Measurements from ENCODE around the gene PPFIA4. TPM values are rescaled to one million over a fixed set of nuclear protein-coding genes. Genes with fewer than 3 reads are reported as not detected.

The PPFIA4 gene
- total RNA-seq, 1 experiment from 2014 or later, result not detected

GRCh38 chr1:203063287-203063686, 37.0 kb downstream of the PPFIA4 start:
- no peak overlapping the region for H3K27ac ChIP-seq (ENCODE audit: low read length)
- no peak overlapping the region for H3K4me3 ChIP-seq (ENCODE audit: low read length)
- no peak for DNase-seq
- H3K9me2 ChIP-seq (replicated peaks; ENCODE audit: insufficient read depth, low read length), result no peaks in the 10 kb centered on the region
- no peaks in the 10 kb centered on the region for H3K79me2 ChIP-seq (ENCODE audit: low read length)
- no peaks in the 10 kb centered on the region for H4K20me1 ChIP-seq (ENCODE audit: insufficient read depth, low read depth, low read length)
- no peak overlapping the region for H3K4me2 ChIP-seq (ENCODE audit: low read depth, low read length, poor library complexity, severe bottlenecking)
- no peaks in the 10 kb centered on the region for H3K36me3 ChIP-seq (ENCODE audit: insufficient read depth, low read length)
- no peak overlapping the region for H3K9ac ChIP-seq (ENCODE audit: low read length)
- no peaks in the 10 kb centered on the region for H3K9me3 ChIP-seq (ENCODE audit: low read length)
- no peaks in the 10 kb centered on the region for H3K27me3 ChIP-seq (ENCODE audit: low read length)
- H3K4me1 ChIP-seq (ENCODE audit: low read length), result no peaks in the 10 kb centered on the region
- H2AFZ ChIP-seq (ENCODE audit: low read length), result no peak overlapping the region

GRCh38 chr1:203065191-203065590, 38.9 kb downstream of the PPFIA4 start:
- no peak overlapping the region for H3K4me2 ChIP-seq (ENCODE audit: low read depth, low read length, poor library complexity, severe bottlenecking)
- no peaks in the 10 kb centered on the region for H3K27me3 ChIP-seq (ENCODE audit: low read length)
- H3K9me3 ChIP-seq (ENCODE audit: low read length), result no peaks in the 10 kb centered on the region
- H4K20me1 ChIP-seq (ENCODE audit: insufficient read depth, low read depth, low read length), result no peaks in the 10 kb centered on the region
- no peak overlapping the region for H2AFZ ChIP-seq (ENCODE audit: low read length)
- no peak overlapping the region for H3K9ac ChIP-seq (ENCODE audit: low read length)
- H3K4me1 ChIP-seq (ENCODE audit: low read length), result no peaks in the 10 kb centered on the region
- H3K79me2 ChIP-seq (ENCODE audit: low read length), result no peaks in the 10 kb centered on the region
- H3K4me3 ChIP-seq (ENCODE audit: low read length), result no peak overlapping the region
- no peaks in the 10 kb centered on the region for H3K36me3 ChIP-seq (ENCODE audit: insufficient read depth, low read length)
- no peak overlapping the region for H3K27ac ChIP-seq (ENCODE audit: low read length)
- H3K9me2 ChIP-seq (replicated peaks; ENCODE audit: insufficient read depth, low read length), result no peaks in the 10 kb centered on the region
- no peak for DNase-seq

- Histone ChIP-seq H3K27ac (ENCODE audit: low read length) (no peak overlapping the region), H3K36me3 (ENCODE audit: insufficient read depth, low read length) (no peaks in the 10 kb centered on the region), H3K4me1 (ENCODE audit: low read length) (no peaks in the 10 kb centered on the region), H3K9me2 (replicated peaks; ENCODE audit: insufficient read depth, low read length) (no peaks in the 10 kb centered on the region), H3K9me3 (ENCODE audit: low read length) (no peaks in the 10 kb centered on the region), H3K4me2 (ENCODE audit: low read depth, low read length, poor library complexity, severe bottlenecking) (no peak overlapping the region), H3K79me2 (ENCODE audit: low read length) (no peaks in the 10 kb centered on the region), H4K20me1 (ENCODE audit: insufficient read depth, low read depth, low read length) (no peaks in the 10 kb centered on the region), H3K9ac (ENCODE audit: low read length) (no peak overlapping the region), H3K27me3 (ENCODE audit: low read length) (no peaks in the 10 kb centered on the region), H3K4me3 (ENCODE audit: low read length) (no peak overlapping the region), H2AFZ (ENCODE audit: low read length) (no peak overlapping the region)
- no peak for DNase-seq
Measured at GRCh38 chr1:203065986-203066385, 39.7 kb downstream of the PPFIA4 start.

GRCh38 chr1:203066965-203067364, 40.7 kb downstream of the PPFIA4 start:
- Histone ChIP-seq H3K4me3 (ENCODE audit: low read length) (no peak overlapping the region), H4K20me1 (ENCODE audit: insufficient read depth, low read depth, low read length) (no peaks in the 10 kb centered on the region), H3K27ac (ENCODE audit: low read length) (no peak overlapping the region), H3K79me2 (ENCODE audit: low read length) (no peaks in the 10 kb centered on the region), H3K4me1 (ENCODE audit: low read length) (no peaks in the 10 kb centered on the region), H3K4me2 (ENCODE audit: low read depth, low read length, poor library complexity, severe bottlenecking) (no peak overlapping the region), H2AFZ (ENCODE audit: low read length) (no peak overlapping the region), H3K9ac (ENCODE audit: low read length) (no peak overlapping the region), H3K36me3 (ENCODE audit: insufficient read depth, low read length) (no peaks in the 10 kb centered on the region), H3K27me3 (ENCODE audit: low read length) (no peaks in the 10 kb centered on the region), H3K9me2 (replicated peaks; ENCODE audit: insufficient read depth, low read length) (no peaks in the 10 kb centered on the region), H3K9me3 (ENCODE audit: low read length) (no peaks in the 10 kb centered on the region)
- no peak for DNase-seq

DNA sequence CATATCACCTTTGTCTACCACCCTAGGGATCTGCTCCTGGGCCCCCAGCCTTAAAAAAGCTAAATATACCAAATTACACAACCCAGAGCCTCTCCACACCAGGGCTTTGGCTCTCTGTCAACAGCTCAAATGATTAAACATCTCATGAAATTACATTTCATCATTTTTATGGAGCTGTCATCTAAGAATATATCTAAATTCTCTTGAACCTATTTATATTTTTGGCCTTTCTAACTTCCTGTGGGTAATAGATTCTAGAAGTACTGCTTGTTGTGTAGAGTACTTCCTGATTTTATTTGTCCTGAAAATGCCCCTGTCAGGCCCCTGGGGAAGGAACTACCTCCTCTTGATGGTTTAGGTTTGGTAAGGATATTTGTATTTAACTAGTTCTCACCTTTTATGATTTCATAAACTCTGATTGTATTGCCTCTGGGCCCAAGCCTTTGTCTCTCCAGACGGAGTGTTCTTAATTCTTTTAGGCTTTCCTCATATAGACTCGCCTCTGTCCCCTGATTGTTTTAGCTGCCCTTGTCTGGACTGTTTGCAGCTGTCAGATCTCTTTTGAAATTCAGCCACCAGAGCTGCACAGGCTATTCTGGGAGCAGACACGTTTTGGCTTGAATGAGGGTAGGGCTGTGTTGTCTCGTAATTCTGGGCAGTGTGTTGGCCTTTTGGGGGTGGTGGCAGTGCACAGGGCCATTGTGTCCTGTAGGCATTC, 42.9 kb downstream of the PPFIA4 start:
- no peak overlapping the region for H3K4me3 ChIP-seq (ENCODE audit: low read length)
- no peaks in the 10 kb centered on the region for H3K79me2 ChIP-seq (ENCODE audit: low read length)
- no peaks in the 10 kb centered on the region for H3K27me3 ChIP-seq (ENCODE audit: low read length)
- no peaks in the 10 kb centered on the region for H3K4me1 ChIP-seq (ENCODE audit: low read length)
- no peak overlapping the region for H3K27ac ChIP-seq (ENCODE audit: low read length)
- H4K20me1 ChIP-seq (ENCODE audit: insufficient read depth, low read depth, low read length), result no peaks in the 10 kb centered on the region
- DNase-seq, result no peak
- no peak overlapping the region for H3K4me2 ChIP-seq (ENCODE audit: low read depth, low read length, poor library complexity, severe bottlenecking)
- H3K9me2 ChIP-seq (replicated peaks; ENCODE audit: insufficient read depth, low read length), result no peaks in the 10 kb centered on the region
- H3K9ac ChIP-seq (ENCODE audit: low read length), result no peak overlapping the region
- H3K9me3 ChIP-seq (ENCODE audit: low read length), result no peaks in the 10 kb centered on the region
- no peak overlapping the region for H2AFZ ChIP-seq (ENCODE audit: low read length)
- H3K36me3 ChIP-seq (ENCODE audit: insufficient read depth, low read length), result no peaks in the 10 kb centered on the region

- no peaks in the 10 kb centered on the region for H3K9me2 ChIP-seq (replicated peaks; ENCODE audit: insufficient read depth, low read length)
- H3K4me2 ChIP-seq (ENCODE audit: low read depth, low read length, poor library complexity, severe bottlenecking), result no peak overlapping the region
- no peaks in the 10 kb centered on the region for H3K4me1 ChIP-seq (ENCODE audit: low read length)
- H4K20me1 ChIP-seq (ENCODE audit: insufficient read depth, low read depth, low read length), result no peaks in the 10 kb centered on the region
- no peaks in the 10 kb centered on the region for H3K79me2 ChIP-seq (ENCODE audit: low read length)
- H3K9me3 ChIP-seq (ENCODE audit: low read length), result no peaks in the 10 kb centered on the region
- no peak for DNase-seq
- no peak overlapping the region for H3K9ac ChIP-seq (ENCODE audit: low read length)
- no peaks in the 10 kb centered on the region for H3K27me3 ChIP-seq (ENCODE audit: low read length)
- H3K27ac ChIP-seq (ENCODE audit: low read length), result no peak overlapping the region
- H3K36me3 ChIP-seq (ENCODE audit: insufficient read depth, low read length), result no peaks in the 10 kb centered on the region
- no peak overlapping the region for H2AFZ ChIP-seq (ENCODE audit: low read length)
- no peak overlapping the region for H3K4me3 ChIP-seq (ENCODE audit: low read length)
Measured at GRCh38 chr1:203072002-203072602, 45.8 kb downstream of the PPFIA4 start.

DNA sequence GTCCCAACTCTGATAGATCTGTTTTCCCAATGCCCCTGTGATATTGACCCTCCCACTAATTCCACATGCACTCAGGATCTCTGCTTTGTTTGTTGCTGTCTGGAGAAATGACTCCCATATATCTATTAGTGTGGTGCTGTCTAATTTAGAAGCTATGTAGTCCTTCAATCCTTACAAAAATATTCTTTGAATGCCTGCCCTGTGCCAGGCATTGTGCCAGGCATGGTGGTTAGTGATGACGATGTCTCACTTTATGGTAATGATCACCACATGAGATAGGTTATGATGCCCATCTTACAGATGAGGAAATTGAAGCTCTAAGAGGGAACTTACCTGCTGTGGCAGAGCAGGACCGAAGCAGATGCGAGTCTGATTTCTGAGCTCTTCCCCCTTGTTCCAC, 46.6 kb downstream of the PPFIA4 start:
- Histone ChIP-seq H3K9me2 (replicated peaks; ENCODE audit: insufficient read depth, low read length) (no peaks in the 10 kb centered on the region), H2AFZ (ENCODE audit: low read length) (no peak overlapping the region), H3K79me2 (ENCODE audit: low read length) (no peaks in the 10 kb centered on the region), H3K9me3 (ENCODE audit: low read length) (no peaks in the 10 kb centered on the region), H3K27me3 (ENCODE audit: low read length) (no peaks in the 10 kb centered on the region), H3K36me3 (ENCODE audit: insufficient read depth, low read length) (no peaks in the 10 kb centered on the region), H3K4me1 (ENCODE audit: low read length) (no peaks in the 10 kb centered on the region), H4K20me1 (ENCODE audit: insufficient read depth, low read depth, low read length) (no peaks in the 10 kb centered on the region), H3K4me3 (ENCODE audit: low read length) (no peak overlapping the region), H3K27ac (ENCODE audit: low read length) (no peak overlapping the region), H3K9ac (ENCODE audit: low read length) (no peak overlapping the region), H3K4me2 (ENCODE audit: low read depth, low read length, poor library complexity, severe bottlenecking) (no peak overlapping the region)
- no peak for DNase-seq

DNA sequence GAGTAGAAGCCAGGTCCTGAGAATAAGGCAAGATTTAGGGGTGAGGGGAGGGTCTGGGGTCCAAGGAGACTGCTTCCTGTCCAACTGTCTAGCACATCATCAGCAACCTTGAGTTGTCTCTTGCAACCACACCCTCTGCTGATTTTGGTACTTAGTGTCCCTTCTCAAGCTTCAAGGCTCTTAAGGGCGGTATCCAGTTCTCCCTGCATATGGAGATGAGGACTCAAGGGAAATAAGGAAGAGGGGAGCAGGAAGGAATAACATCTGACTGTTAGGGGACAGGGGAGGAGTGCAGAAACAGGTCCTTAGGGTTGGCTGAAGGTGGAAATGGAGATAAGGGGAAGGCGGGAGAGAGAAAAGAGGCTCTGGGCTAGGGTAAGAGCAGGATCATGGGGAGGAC, 47.2 kb downstream of the PPFIA4 start:
- Histone ChIP-seq H3K36me3 (ENCODE audit: insufficient read depth, low read length) (no peaks in the 10 kb centered on the region), H3K79me2 (ENCODE audit: low read length) (no peaks in the 10 kb centered on the region), H3K27me3 (ENCODE audit: low read length) (no peaks in the 10 kb centered on the region), H3K9ac (ENCODE audit: low read length) (no peak overlapping the region), H3K4me1 (ENCODE audit: low read length) (no peaks in the 10 kb centered on the region), H3K9me2 (replicated peaks; ENCODE audit: insufficient read depth, low read length) (no peaks in the 10 kb centered on the region), H4K20me1 (ENCODE audit: insufficient read depth, low read depth, low read length) (no peaks in the 10 kb centered on the region), H3K9me3 (ENCODE audit: low read length) (no peaks in the 10 kb centered on the region), H2AFZ (ENCODE audit: low read length) (no peak overlapping the region), H3K27ac (ENCODE audit: low read length) (no peak overlapping the region), H3K4me2 (ENCODE audit: low read depth, low read length, poor library complexity, severe bottlenecking) (no peak overlapping the region), H3K4me3 (ENCODE audit: low read length) (no peak overlapping the region)
- DNase-seq, result no peak
